A549 (cell line): Measurements from ENCODE around the gene ATXN7L1. TPM values are rescaled to one million over a fixed set of nuclear protein-coding genes. Genes with fewer than 3 reads are reported as not detected.

Experiments
- ATAC-seq, 2 experiments: fragments of 200-7000 bp in 1 of 2; fragments of >200 bp in 1 of 2; cut with Nextera tagmentation in 1 of 2; cut with Tn5 transposase in 1 of 2; 3 replicates each; pipeline versions ENCODE4 v1.8.0 to v1.9.1; 2018 to 2020; ENCODE audit warnings: mild to moderate bottlenecking in 1 of 2, moderate library complexity in 1 of 2
- CTCF ChIA-PET: fragments of 300-600 bp; sonication (Branson Sonifier 250); formaldehyde crosslinking; extraction: SDS; loops from one replicate; lab custom pipeline; 2021; ENCODE audit warnings: antibody characterized with exemption, inconsistent platforms; lab: Yijun Ruan, JAX
- POLR2A ChIA-PET: fragments of 350-600 bp; formaldehyde crosslinking; extraction: SDS; loops from one replicate; lab custom pipeline; 2021; ENCODE audit warnings: antibody characterized with exemption, inconsistent platforms; lab: Yijun Ruan, JAX
- DNase-seq, 2 experiments: peaks; one replicate each; pipeline versions ENCODE4 v3.0.0 to v3.0.0-alpha.2; 2011 to 2016; ENCODE audit warnings: low read depth in 1 of 2, low spot score in 1 of 2
- FAIRE-seq: peaks from 2 replicates; lab custom pipeline; 2011; peaks lifted over from hg19 to GRCh38; lab: Jason Lieb, UNC
- H3K27ac ChIP-seq, 2 experiments: fragments of >200 bp; sonication (Bioruptor Twin); formaldehyde crosslinking; 3 replicates each; pipeline ENCODE4 v1.5.1; 2016 to 2017
- H3K4me1 ChIP-seq: fragments of >200 bp; sonication (Bioruptor Twin); formaldehyde crosslinking; 3 replicates; pipeline ENCODE4 v1.6.1; 2016
- H3K4me2 ChIP-seq: fragments of >200 bp; sonication (Bioruptor Twin); formaldehyde crosslinking; 3 replicates; pipeline ENCODE4 v1.6.1; 2016
- H3K4me3 ChIP-seq: fragments of >200 bp; sonication (Bioruptor Twin); formaldehyde crosslinking; 3 replicates; pipeline ENCODE4 v1.5.1; 2016
- H3K9me3 ChIP-seq: fragments of >200 bp; sonication (Bioruptor Twin); formaldehyde crosslinking; 3 replicates; pipeline ENCODE4 v1.6.1; 2016
- FOSB ChIP-seq: fragments of 250-450 bp; sonication (Bioruptor Pico); IDR thresholded peaks from 2 replicates; pipeline ENCODE4 v1.5.0; 2020; ENCODE audit warnings: mild to moderate bottlenecking, moderate library complexity
- FOSL2 ChIP-seq, 2 experiments: fragments of 450-650 bp in 1 of 2; fragments of >200 bp in 1 of 2; sonication (Bioruptor Twin) in 1 of 2; formaldehyde crosslinking; IDR thresholded peaks; 2 replicates each; pipeline versions ENCODE4 v1.5.0 to v1.6.1; 2016 to 2020; ENCODE audit warnings: mild to moderate bottlenecking in 1 of 2, moderate library complexity in 1 of 2
- HDAC2 ChIP-seq: fragments of 200-600 bp; sonication (generic); IDR thresholded peaks from 2 replicates; pipeline ENCODE4 v1.6.1; 2016
- HOXB5 ChIP-seq: fragments of 250-450 bp; sonication (Bioruptor Pico); IDR thresholded peaks from 2 replicates; pipeline ENCODE4 v1.5.0; 2020; ENCODE audit warnings: mild to moderate bottlenecking, moderate library complexity
- KDM1A ChIP-seq: fragments of 200-600 bp; sonication (generic); IDR thresholded peaks from 2 replicates; pipeline ENCODE4 v1.6.1; 2016; ENCODE audit warnings: low read depth, mild to moderate bottlenecking
- KDM5A ChIP-seq: fragments of 200-600 bp; sonication (generic); IDR thresholded peaks from 2 replicates; pipeline ENCODE4 v1.6.1; 2016; ENCODE audit warnings: antibody characterized with exemption, mild to moderate bottlenecking
- MAZ ChIP-seq: fragments of 150-350 bp; IDR thresholded peaks from 2 replicates; pipeline ENCODE4 v1.6.1; 2014; ENCODE audit warnings: antibody characterized with exemption, low read depth, low read length, borderline replicate concordance
- POLR2A ChIP-seq: IDR thresholded peaks from 2 replicates; pipeline ENCODE4 v1.6.1; 2012; ENCODE audit warnings: mild to moderate bottlenecking, low read length
- POLR2AphosphoS2 ChIP-seq: conservative IDR thresholded peaks from 2 replicates; pipeline ENCODE4 v1.6.1; 2012; ENCODE audit warnings: low read length, improper control_type of control experiment, inconsistent platforms
- RAD21 ChIP-seq, 2 experiments: fragments of >200 bp in 1 of 2; sonication (Bioruptor Twin) in 1 of 2; formaldehyde crosslinking in 1 of 2; IDR thresholded peaks in 1 of 2; conservative IDR thresholded peaks in 1 of 2; 2 replicates in 1 of 2; 3 replicates in 1 of 2; pipeline ENCODE4 v1.6.1; 2012 to 2018; ENCODE audit warnings: inconsistent platforms in 1 of 2
- SMC3 ChIP-seq: fragments of >200 bp; sonication (Bioruptor Twin); formaldehyde crosslinking; IDR thresholded peaks from 3 replicates; pipeline ENCODE4 v1.6.1; 2018; ENCODE audit warnings: inconsistent platforms
- TFCP2L1 ChIP-seq: fragments of 250-450 bp; sonication (Bioruptor Pico); IDR thresholded peaks from 2 replicates; pipeline ENCODE4 v1.5.0; 2021; ENCODE audit warnings: mild to moderate bottlenecking
- ZNF302 ChIP-seq: fragments of 250-450 bp; sonication (Bioruptor Pico); IDR thresholded peaks from 2 replicates; pipeline ENCODE4 v1.9.0; 2021; ENCODE audit warnings: inconsistent platforms, mild to moderate bottlenecking, moderate library complexity
- ZSCAN20 ChIP-seq: fragments of 250-450 bp; sonication (Bioruptor Pico); IDR thresholded peaks from 2 replicates; pipeline ENCODE4 v1.8.0; 2022; ENCODE audit warnings: mild to moderate bottlenecking, moderate library complexity
- WGBS: methylation state at CpG from one replicate; pipeline ENCODE4 v1.1.6; 2017; ENCODE audit errors: missing lambda C conversion rate; 5-methylcytosine and 5-hydroxymethylcytosine counted together
- polyA plus RNA-seq, 4 experiments: library from polyadenylated mRNA; depleted of rRNA in 3 of 4; stranded (reverse); fragments of >200 nt; fragmentation: RNase III in 1 of 4; extraction: RNeasy Plus Mini Kit Qiagen cat#74134 plus additional on column Dnase treatment in 1 of 4; gene quantifications; 2 replicates in 3 of 4; 3 replicates in 1 of 4; pipeline ENCODE4 v1.2.3, GENCODE V29; 2011 to 2017
- TF ChIP-seq, protein P1 (sequence below): fragments of 150-350 bp; IDR thresholded peaks from 2 replicates; pipeline ENCODE4 v1.6.1; 2014; ENCODE audit warnings: low read depth, mild to moderate bottlenecking, low read length
- TF ChIP-seq, protein P2 (sequence below): fragments of >200 bp; sonication (Bioruptor Twin); formaldehyde crosslinking; IDR thresholded peaks from 3 replicates; pipeline ENCODE4 v1.5.1; 2016
- TF ChIP-seq, protein P3 (sequence below): fragments of 250-450 bp; sonication (Bioruptor Pico); IDR thresholded peaks from 2 replicates; pipeline ENCODE4 v1.5.0; 2021; ENCODE audit warnings: mild to moderate bottlenecking, moderate library complexity, borderline replicate concordance

Gene ATXN7L1
- polyA plus RNA-seq, 2 of the 4 experiments (the other 2 are of a cell fraction), result 4.5 to 5.7 TPM

DNA sequence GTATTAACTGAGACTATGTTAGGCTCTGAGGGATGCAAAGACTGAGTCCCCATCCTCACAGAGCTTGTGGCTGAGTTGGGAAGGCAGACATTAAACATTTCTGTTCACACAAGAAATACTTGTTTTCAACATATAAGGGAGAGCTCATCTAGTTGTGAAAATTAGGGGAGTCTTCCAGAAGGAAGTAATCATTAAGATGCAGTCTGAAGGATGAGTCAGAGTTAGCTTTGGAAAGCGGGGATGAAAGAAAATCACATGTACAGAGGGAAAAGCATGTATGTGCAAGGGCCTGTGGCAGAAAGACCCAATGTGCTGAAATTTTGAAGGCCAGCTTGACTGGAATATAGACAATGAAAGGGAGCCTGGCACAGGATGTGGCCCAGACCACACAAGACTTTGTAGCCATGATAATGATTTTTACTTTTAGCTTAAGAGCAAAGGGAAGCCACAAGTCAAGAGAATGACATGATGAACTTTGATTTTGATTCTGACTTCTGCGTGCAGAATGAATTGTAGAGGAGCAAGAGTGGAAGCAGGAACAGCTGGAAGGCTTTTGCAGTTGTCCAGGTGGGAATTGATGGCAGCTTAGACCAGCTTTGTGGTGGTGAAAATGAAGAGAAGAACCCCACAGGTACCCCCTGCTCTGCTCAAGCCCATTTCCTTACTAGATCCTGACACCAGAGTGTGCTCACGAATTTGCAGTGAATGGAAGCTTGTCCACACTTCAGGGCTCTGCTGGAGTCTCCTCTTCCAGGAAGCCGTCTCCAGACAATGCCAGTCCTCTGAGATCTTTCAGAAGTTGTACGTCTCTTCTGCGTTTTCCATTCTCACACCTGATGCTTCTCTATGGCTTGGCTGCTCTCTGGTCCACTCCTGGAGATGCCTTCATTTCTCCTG is 115.6 kb downstream of the ATXN7L1 start (continued):
- TF ChIP-seq MAZ, result no peak
- no peak for TF ChIP-seq HOXB5 (CRISPR knock-in tag)
- TF ChIP-seq FOSL2 (IDR thresholded peaks at IDR 0.05), result no peak
- no peak for TF ChIP-seq FOSL2 (CRISPR knock-in tag; IDR thresholded peaks at IDR 0.05)

DNA sequence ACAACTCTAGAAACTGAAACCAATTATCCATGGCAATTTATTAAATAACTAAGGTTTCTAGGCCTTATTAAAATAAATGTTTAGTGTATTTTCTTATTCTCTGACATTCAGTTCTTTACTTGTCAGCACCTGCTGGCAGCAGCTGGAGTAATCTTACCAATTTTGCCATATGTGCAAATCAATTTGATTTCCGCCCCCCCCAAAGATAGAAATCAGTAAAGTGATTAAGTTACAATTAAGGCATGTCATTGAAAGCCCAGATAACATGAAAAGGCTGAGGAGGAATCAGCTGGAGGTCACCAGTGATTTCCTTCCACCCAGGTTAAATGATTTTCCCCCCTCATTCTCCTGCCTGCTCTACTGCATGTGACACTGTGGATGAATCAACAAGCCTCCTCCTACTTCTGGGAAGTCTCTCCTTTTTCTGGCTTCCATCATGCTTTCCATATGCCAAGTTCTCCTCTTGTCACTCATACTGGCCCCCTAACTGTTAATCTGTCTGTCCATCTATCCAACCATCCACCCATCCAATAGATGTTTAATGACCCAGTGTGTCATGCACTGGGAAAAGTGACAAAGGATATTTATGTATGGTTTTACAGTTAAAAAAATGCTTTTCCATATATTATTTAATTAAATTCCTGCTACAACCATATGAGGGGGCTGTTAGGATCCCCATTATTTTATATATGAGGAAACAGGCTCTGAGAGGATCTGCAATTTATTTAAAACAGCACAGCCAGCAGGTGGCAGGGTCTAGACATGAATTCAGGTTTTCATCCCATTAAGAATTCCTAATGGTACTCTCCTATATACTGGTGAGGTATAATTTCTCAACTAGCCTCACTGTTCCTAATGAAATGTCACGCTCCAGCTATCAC is 116.5 kb downstream of the ATXN7L1 start:
- POLR2A ChIA-PET, result no interaction called here
- FAIRE-seq, result peak; percentile 74
- CTCF ChIA-PET, result interaction anchor here (0.6 to 18.1 kb wide), 66 partner anchors 6 to 603 kb away, joined by 3 to 251 read pairs (median 4); partner anchors contain the start of gene ATXN7L1
- no peaks in the 10 kb centered on the region for H3K4me1 ChIP-seq
- no peak overlapping the region for H3K4me3 ChIP-seq
- no peak overlapping the region for H3K4me2 ChIP-seq
- peak; percentile 91 to 93 for ATAC-seq
- TF ChIP-seq, protein P1, sequence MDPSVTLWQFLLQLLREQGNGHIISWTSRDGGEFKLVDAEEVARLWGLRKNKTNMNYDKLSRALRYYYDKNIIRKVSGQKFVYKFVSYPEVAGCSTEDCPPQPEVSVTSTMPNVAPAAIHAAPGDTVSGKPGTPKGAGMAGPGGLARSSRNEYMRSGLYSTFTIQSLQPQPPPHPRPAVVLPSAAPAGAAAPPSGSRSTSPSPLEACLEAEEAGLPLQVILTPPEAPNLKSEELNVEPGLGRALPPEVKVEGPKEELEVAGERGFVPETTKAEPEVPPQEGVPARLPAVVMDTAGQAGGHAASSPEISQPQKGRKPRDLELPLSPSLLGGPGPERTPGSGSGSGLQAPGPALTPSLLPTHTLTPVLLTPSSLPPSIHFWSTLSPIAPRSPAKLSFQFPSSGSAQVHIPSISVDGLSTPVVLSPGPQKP, result no peak
- TF ChIP-seq ZSCAN20 (CRISPR knock-in tag) (no peak), KDM5A (no peak), POLR2AphosphoS2 (no peak), FOSB (CRISPR knock-in tag) (no peak), HDAC2 (no peak), KDM1A (no peak), ZNF302 (CRISPR knock-in tag) (no peak), TFCP2L1 (CRISPR knock-in tag) (no peak), SMC3 (peak; percentile 96), RAD21 (conservative IDR thresholded peaks at IDR 0.05 in 1 of 2, IDR thresholded peaks at IDR 0.05 in 1 of 2) (peak; percentile 93 to 94), POLR2A (no peak)
- TF ChIP-seq, protein P2, sequence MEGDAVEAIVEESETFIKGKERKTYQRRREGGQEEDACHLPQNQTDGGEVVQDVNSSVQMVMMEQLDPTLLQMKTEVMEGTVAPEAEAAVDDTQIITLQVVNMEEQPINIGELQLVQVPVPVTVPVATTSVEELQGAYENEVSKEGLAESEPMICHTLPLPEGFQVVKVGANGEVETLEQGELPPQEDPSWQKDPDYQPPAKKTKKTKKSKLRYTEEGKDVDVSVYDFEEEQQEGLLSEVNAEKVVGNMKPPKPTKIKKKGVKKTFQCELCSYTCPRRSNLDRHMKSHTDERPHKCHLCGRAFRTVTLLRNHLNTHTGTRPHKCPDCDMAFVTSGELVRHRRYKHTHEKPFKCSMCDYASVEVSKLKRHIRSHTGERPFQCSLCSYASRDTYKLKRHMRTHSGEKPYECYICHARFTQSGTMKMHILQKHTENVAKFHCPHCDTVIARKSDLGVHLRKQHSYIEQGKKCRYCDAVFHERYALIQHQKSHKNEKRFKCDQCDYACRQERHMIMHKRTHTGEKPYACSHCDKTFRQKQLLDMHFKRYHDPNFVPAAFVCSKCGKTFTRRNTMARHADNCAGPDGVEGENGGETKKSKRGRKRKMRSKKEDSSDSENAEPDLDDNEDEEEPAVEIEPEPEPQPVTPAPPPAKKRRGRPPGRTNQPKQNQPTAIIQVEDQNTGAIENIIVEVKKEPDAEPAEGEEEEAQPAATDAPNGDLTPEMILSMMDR, result peak; percentile 94
- TF ChIP-seq, protein P3, sequence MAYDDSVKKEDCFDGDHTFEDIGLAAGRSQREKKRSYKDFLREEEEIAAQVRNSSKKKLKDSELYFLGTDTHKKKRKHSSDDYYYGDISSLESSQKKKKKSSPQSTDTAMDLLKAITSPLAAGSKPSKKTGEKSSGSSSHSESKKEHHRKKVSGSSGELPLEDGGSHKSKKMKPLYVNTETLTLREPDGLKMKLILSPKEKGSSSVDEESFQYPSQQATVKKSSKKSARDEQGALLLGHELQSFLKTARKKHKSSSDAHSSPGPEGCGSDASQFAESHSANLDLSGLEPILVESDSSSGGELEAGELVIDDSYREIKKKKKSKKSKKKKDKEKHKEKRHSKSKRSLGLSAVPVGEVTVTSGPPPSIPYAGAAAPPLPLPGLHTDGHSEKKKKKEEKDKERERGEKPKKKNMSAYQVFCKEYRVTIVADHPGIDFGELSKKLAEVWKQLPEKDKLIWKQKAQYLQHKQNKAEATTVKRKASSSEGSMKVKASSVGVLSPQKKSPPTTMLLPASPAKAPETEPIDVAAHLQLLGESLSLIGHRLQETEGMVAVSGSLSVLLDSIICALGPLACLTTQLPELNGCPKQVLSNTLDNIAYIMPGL, result no peak
- WGBS, result 40% methylated on average over 2 of the region's 2 CpGs
- no peaks in the 10 kb centered on the region for H3K9me3 ChIP-seq
- peak; percentile 66 to 71 for DNase-seq
- H3K27ac ChIP-seq, result no peak overlapping the region
